ENCODE results near the gene MARS1. TPM values are rescaled to one million over a fixed set of nuclear protein-coding genes. Genes with fewer than 3 reads are reported as not detected.
"Not testable (repeated sequence)": the region's sequence is repeated elsewhere in the genome, so short reads cannot be mapped to it uniquely, and the experiment has no call there.

Gene MARS1
- total RNA-seq, 1 experiment from 2014 or later: 291 TPM

DNA sequence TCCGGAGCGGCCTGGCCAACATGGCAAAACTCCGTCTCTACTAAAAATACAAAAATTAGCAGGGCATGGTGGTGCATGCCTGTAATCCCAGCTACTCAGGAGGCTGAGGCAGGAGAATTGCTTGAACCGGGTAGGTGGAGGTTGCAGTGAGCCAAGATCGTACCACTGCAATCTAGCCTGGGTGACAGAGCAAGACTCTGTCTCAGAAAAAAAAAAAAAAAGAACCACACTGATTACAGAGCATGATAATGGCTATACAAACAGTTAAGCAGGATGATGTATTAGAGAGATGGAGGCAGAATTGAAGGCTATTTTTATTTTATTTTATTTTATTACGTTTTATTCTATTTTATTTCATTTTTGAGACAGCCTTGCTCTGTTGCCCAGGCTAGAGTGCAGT lies 43.5 kb upstream of the MARS1 start:
- H3K27me3 ChIP-seq (ENCODE audit: control insufficient read depth, insufficient read depth, low read length); DNase-seq (ENCODE audit: low read depth, low spot score); H3K4me3 ChIP-seq (ENCODE audit: low read depth in 2 of 2, low read length in 2 of 2); POLR2A ChIA-PET; ATAC-seq; H3K27ac ChIP-seq (ENCODE audit: low read length); H3K9me3 ChIP-seq (ENCODE audit: control insufficient read depth, insufficient read depth, low read depth, low read length); CTCF ChIA-PET; in situ Hi-C loops (cut with HindIII; ENCODE audit: low pct_unique_long_range_greater_than_20kb, low sequenced_read_pairs); H3K36me3 ChIP-seq (ENCODE audit: control insufficient read depth, insufficient read depth, low read length); intact Hi-C loops (cut with micrococcal nuclease; ENCODE audit: unreplicated experiment); BruUV-seq (replicated peaks); H3K4me1 ChIP-seq (ENCODE audit: control insufficient read depth, insufficient read depth, low read length): not testable (repeated sequence)

DNA sequence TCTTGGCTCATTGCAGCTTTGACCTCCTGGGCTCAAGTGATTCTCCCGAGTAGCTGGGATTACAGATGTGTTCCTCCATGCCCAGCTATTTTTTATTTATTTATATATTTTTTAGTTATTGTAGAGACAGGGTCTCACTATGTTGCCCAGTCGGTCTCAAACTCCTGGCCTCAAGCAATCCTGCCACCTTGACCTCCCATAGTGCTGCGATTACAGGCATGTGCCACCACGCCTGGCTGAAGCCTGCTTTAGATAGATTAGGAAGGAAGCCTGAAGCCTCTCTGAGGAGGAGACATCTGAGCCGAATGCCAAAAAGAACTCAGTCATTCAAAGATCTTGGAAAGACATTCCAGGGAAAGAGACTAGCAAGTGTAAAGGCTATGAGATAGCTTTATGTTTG lies 43.1 kb upstream of the MARS1 start:
- POLR2A ChIA-PET: no interaction called here
- ATAC-seq: no peak

DNA sequence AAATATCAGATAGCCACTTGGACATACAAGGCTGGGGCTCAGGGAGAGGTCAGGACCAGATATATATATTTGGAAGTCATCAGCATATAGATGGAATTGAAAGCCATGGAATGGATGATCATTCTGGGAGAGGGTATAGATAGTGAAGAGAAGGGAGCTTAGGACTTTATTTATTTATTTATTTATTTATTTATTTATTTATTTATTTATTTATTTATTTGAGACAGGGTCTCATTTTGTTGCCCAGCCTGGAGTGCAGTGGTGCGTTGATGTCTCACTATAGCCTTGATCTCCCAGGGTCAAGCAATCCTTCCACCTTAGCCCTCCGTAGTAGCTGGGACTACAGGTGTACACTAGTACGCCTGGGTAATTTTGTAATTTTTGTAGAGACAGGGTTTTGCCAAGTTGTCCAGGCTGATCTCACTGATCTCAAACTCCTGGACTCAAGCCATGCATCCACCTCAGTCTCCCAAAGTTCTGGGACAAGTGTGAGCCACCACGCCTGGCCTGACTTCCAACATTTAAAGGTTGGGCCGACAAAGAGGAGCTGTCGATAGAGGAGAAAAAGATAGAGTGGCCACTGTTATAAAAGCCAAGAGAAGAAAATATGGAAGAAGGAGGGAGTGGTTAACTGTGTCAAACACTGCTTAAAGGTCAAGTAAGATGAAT lies 41.4 kb upstream of the MARS1 start:
- no peak for ATAC-seq
- in situ Hi-C loops (cut with HindIII; ENCODE audit: low pct_unique_long_range_greater_than_20kb, low sequenced_read_pairs): no loop called here
- H3K27me3 ChIP-seq (ENCODE audit: control insufficient read depth, insufficient read depth, low read length): no peaks in the 10 kb centered on the region
- no peak overlapping the region for H3K4me3 ChIP-seq (ENCODE audit: low read depth in 2 of 2, low read length in 2 of 2)
- no peak for TF ChIP-seq POLR2AphosphoS5 (IDR thresholded peaks at IDR 0.05; ENCODE audit: low read depth, low read length)
- no peak for TF ChIP-seq SIN3A (IDR thresholded peaks at IDR 0.05; ENCODE audit: borderline replicate concordance, insufficient read depth, low read depth, low read length)
- TF ChIP-seq, protein P1, sequence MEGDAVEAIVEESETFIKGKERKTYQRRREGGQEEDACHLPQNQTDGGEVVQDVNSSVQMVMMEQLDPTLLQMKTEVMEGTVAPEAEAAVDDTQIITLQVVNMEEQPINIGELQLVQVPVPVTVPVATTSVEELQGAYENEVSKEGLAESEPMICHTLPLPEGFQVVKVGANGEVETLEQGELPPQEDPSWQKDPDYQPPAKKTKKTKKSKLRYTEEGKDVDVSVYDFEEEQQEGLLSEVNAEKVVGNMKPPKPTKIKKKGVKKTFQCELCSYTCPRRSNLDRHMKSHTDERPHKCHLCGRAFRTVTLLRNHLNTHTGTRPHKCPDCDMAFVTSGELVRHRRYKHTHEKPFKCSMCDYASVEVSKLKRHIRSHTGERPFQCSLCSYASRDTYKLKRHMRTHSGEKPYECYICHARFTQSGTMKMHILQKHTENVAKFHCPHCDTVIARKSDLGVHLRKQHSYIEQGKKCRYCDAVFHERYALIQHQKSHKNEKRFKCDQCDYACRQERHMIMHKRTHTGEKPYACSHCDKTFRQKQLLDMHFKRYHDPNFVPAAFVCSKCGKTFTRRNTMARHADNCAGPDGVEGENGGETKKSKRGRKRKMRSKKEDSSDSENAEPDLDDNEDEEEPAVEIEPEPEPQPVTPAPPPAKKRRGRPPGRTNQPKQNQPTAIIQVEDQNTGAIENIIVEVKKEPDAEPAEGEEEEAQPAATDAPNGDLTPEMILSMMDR (IDR thresholded peaks at IDR 0.05): no peak
- TF ChIP-seq, protein P2, sequence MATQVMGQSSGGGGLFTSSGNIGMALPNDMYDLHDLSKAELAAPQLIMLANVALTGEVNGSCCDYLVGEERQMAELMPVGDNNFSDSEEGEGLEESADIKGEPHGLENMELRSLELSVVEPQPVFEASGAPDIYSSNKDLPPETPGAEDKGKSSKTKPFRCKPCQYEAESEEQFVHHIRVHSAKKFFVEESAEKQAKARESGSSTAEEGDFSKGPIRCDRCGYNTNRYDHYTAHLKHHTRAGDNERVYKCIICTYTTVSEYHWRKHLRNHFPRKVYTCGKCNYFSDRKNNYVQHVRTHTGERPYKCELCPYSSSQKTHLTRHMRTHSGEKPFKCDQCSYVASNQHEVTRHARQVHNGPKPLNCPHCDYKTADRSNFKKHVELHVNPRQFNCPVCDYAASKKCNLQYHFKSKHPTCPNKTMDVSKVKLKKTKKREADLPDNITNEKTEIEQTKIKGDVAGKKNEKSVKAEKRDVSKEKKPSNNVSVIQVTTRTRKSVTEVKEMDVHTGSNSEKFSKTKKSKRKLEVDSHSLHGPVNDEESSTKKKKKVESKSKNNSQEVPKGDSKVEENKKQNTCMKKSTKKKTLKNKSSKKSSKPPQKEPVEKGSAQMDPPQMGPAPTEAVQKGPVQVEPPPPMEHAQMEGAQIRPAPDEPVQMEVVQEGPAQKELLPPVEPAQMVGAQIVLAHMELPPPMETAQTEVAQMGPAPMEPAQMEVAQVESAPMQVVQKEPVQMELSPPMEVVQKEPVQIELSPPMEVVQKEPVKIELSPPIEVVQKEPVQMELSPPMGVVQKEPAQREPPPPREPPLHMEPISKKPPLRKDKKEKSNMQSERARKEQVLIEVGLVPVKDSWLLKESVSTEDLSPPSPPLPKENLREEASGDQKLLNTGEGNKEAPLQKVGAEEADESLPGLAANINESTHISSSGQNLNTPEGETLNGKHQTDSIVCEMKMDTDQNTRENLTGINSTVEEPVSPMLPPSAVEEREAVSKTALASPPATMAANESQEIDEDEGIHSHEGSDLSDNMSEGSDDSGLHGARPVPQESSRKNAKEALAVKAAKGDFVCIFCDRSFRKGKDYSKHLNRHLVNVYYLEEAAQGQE (IDR thresholded peaks at IDR 0.05; ENCODE audit: insufficient read depth in 1 of 2, low read depth in 2 of 2, low read length in 1 of 2): no peak
- TF ChIP-seq TCF7L2 (IDR thresholded peaks at IDR 0.05; ENCODE audit: low read depth, low read length): no peak
- no peaks in the 10 kb centered on the region for H3K36me3 ChIP-seq (ENCODE audit: control insufficient read depth, insufficient read depth, low read length)
- no peak overlapping the region for H3K27ac ChIP-seq (ENCODE audit: low read length)
- no peak for DNase-seq (ENCODE audit: low read depth, low spot score)
- no peaks in the 10 kb centered on the region for H3K9me3 ChIP-seq (ENCODE audit: control insufficient read depth, insufficient read depth, low read depth, low read length)
- BruUV-seq (replicated peaks): no TSS peak
- ChIA-PET POLR2A (no interaction called here), CTCF (no interaction called here)
- intact Hi-C loops (cut with micrococcal nuclease; ENCODE audit: unreplicated experiment): no loop called here
- no peaks in the 10 kb centered on the region for H3K4me1 ChIP-seq (ENCODE audit: control insufficient read depth, insufficient read depth, low read length)

More for the DNA sequence above, 43.1 kb upstream of the MARS1 start:
- Histone ChIP-seq H3K27me3 (ENCODE audit: control insufficient read depth, insufficient read depth, low read length) (no peaks in the 10 kb centered on the region), H3K36me3 (ENCODE audit: control insufficient read depth, insufficient read depth, low read length) (no peaks in the 10 kb centered on the region), H3K4me3 (ENCODE audit: low read depth in 2 of 2, low read length in 2 of 2) (no peak overlapping the region), H3K9me3 (ENCODE audit: control insufficient read depth, insufficient read depth, low read depth, low read length) (no peaks in the 10 kb centered on the region), H3K27ac (ENCODE audit: low read length) (no peak overlapping the region), H3K4me1 (ENCODE audit: control insufficient read depth, insufficient read depth, low read length) (no peaks in the 10 kb centered on the region)
- in situ Hi-C loops (cut with HindIII; ENCODE audit: low pct_unique_long_range_greater_than_20kb, low sequenced_read_pairs) (no loop called here), intact Hi-C loops (cut with micrococcal nuclease; ENCODE audit: unreplicated experiment) (no loop called here)
- no peak for DNase-seq (ENCODE audit: low read depth, low spot score)
- TF ChIP-seq, protein P1 (IDR thresholded peaks at IDR 0.05): no peak
- TF ChIP-seq SIN3A (IDR thresholded peaks at IDR 0.05; ENCODE audit: borderline replicate concordance, insufficient read depth, low read depth, low read length): no peak
- TF ChIP-seq, protein P2 (IDR thresholded peaks at IDR 0.05; ENCODE audit: insufficient read depth in 1 of 2, low read depth in 2 of 2, low read length in 1 of 2): no peak
- TF ChIP-seq TCF7L2 (IDR thresholded peaks at IDR 0.05; ENCODE audit: low read depth, low read length): no peak
- TF ChIP-seq POLR2AphosphoS5 (IDR thresholded peaks at IDR 0.05; ENCODE audit: low read depth, low read length): no peak
- CTCF ChIA-PET: no interaction called here
- no TSS peak for BruUV-seq (replicated peaks)
